PFSK-1 (cell line): ENCODE measurements around the gene CENPB. TPM values are rescaled to one million over a fixed set of nuclear protein-coding genes. Genes with fewer than 3 reads are reported as not detected.

ENCODE experiments used
- FOXP2 ChIP-seq: optimal IDR thresholded peaks from 2 replicates; pipeline ENCODE3; 2011; ENCODE audit warnings: borderline replicate concordance, control low read depth, inconsistent platforms; ENCODE audit not compliant: insufficient read depth; ENCODE audit errors: extremely low read length, extremely low read depth
- POLR2AphosphoS5 ChIP-seq: IDR thresholded peaks from 2 replicates; pipeline ENCODE4 v1.6.1; 2012; ENCODE audit warnings: low read depth, mild to moderate bottlenecking, control low read depth, low read length, moderate library complexity
- REST ChIP-seq, 2 experiments: IDR thresholded peaks; 2 replicates each; pipeline versions ENCODE4 v1.6.1 to v1.8.0; 2011 to 2012; ENCODE audit warnings: low read depth in 2 of 2, low read length in 2 of 2, control low read depth in 1 of 2, inconsistent platforms in 1 of 2, mild to moderate bottlenecking in 1 of 2, moderate library complexity in 1 of 2; ENCODE audit not compliant: insufficient read depth in 1 of 2
- SIN3A ChIP-seq: IDR thresholded peaks from 2 replicates; pipeline ENCODE4 v1.6.1; 2012; ENCODE audit warnings: mild to moderate bottlenecking, low read length, moderate library complexity, borderline replicate concordance; ENCODE audit not compliant: insufficient read depth
- TAF1 ChIP-seq: IDR thresholded peaks from 2 replicates; pipeline ENCODE4 v1.6.1; 2012; ENCODE audit warnings: low read length, control low read depth, borderline replicate concordance; ENCODE audit not compliant: insufficient read depth
- polyA plus RNA-seq: library from polyadenylated mRNA; unstranded; fragments of >200 nt; gene quantifications from one replicate; pipeline ENCODE4 v1.2.1, GENCODE V29; 2012; ENCODE audit warnings: low read depth, missing spikeins; ENCODE audit not compliant: insufficient read length

CENPB gene
- polyA plus RNA-seq, result 141 TPM

- TF ChIP-seq FOXP2 (peak; percentile 86), REST (IDR thresholded peaks at IDR 0.05; ENCODE audit: insufficient read depth in 1 of 2, low read depth in 2 of 2, low read length in 2 of 2) (peak; percentile 73 to 89), SIN3A (0 out of 2 replicates have a peak, but pooled peaks have one; percentile 28), POLR2AphosphoS5 (no peak)
Observed at GRCh38 chr20:3786665-3787323, at the start of gene CENPB. CENPB (minus strand) TSS chr20:3786740; CDS start chr20:3786483, 257 bp downstream.

GRCh38 chr20:3836132-3836531 is 49.6 kb upstream of the CENPB start:
- TF ChIP-seq REST (IDR thresholded peaks at IDR 0.05; ENCODE audit: insufficient read depth in 1 of 2, low read depth in 2 of 2, low read length in 2 of 2) (no peak), POLR2AphosphoS5 (no peak), FOXP2 (no peak), SIN3A (no peak), TAF1 (no peak)

GRCh38 chr20:3828798-3829197 is 42.3 kb upstream of the CENPB start:
- no peak for TF ChIP-seq FOXP2
- TF ChIP-seq TAF1, result no peak
- no peak for TF ChIP-seq REST (IDR thresholded peaks at IDR 0.05; ENCODE audit: insufficient read depth in 1 of 2, low read depth in 2 of 2, low read length in 2 of 2)
- no peak for TF ChIP-seq POLR2AphosphoS5

GRCh38 chr20:3826420-3826819 is 39.9 kb upstream of the CENPB start:
- TF ChIP-seq TAF1, result no peak
- no peak for TF ChIP-seq FOXP2
- no peak for TF ChIP-seq SIN3A

GRCh38 chr20:3825526-3825925 is 39.0 kb upstream of the CENPB start:
- TF ChIP-seq REST (IDR thresholded peaks at IDR 0.05; ENCODE audit: insufficient read depth in 1 of 2, low read depth in 2 of 2, low read length in 2 of 2), result no peak
- no peak for TF ChIP-seq TAF1
- no peak for TF ChIP-seq SIN3A
- no peak for TF ChIP-seq POLR2AphosphoS5
- TF ChIP-seq FOXP2, result no peak
